GM20000 (cell line): ENCODE results near the gene UBAC2.

Experiments
- DNase-seq: peaks from one replicate; pipeline ENCODE4 v3.0.0; 2012; ENCODE audit warnings: low spot score
- CTCF ChIP-seq: IDR thresholded peaks from 2 replicates; pipeline ENCODE4 v1.5.1; 2012; ENCODE audit warnings: mild to moderate bottlenecking, control low read depth; ENCODE audit errors: extremely low read depth, missing control alignments

UBAC2 gene

DNA sequence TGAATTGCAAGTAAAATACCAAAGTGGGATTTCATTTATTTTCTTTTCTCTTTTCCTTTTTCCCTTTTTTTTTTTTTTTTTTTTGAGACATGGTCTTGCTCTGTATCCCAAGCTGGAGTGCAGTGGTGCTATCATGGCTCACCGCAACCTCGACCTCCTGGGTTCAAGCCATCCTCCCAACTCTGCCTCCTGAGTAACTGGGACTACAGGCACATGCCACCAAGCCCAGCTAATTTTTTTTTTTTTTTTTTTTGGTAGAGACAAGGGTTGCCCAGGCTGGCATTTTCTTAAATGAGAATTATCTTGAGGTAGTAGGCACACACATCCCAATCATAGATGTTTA lies 175.1 kb downstream of the UBAC2 start:
- TF ChIP-seq CTCF: no peak

GRCh38 chr13:99376132-99376531 lies 175.5 kb downstream of the UBAC2 start:
- DNase-seq: peak; percentile 61
- TF ChIP-seq CTCF: no peak

More for the DNA sequence above, 175.1 kb downstream of the UBAC2 start:
- DNase-seq: no peak

GRCh38 chr13:99376924-99377323 lies 176.3 kb downstream of the UBAC2 start:
- no peak for DNase-seq
- no peak for TF ChIP-seq CTCF

DNA sequence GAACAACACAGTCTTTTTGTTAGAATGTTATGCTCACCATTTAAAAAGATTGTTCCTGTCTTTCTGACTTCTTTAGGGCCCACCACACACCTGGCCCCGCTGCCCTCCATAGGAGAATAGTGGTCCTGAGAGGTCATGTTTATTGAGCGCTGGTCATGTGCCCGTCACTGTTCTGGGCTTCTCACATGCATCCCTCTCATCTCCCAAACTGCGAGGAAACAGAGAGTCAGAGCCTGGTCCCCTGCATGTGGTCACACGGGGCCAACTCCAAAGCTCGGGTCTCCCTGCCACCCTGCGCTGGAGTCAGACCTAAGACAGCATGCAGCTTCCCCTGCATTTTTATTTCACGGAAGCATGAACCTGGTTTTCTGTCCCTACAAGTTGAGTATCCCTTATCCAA lies 177.0 kb downstream of the UBAC2 start:
- no peak for TF ChIP-seq CTCF

DNA sequence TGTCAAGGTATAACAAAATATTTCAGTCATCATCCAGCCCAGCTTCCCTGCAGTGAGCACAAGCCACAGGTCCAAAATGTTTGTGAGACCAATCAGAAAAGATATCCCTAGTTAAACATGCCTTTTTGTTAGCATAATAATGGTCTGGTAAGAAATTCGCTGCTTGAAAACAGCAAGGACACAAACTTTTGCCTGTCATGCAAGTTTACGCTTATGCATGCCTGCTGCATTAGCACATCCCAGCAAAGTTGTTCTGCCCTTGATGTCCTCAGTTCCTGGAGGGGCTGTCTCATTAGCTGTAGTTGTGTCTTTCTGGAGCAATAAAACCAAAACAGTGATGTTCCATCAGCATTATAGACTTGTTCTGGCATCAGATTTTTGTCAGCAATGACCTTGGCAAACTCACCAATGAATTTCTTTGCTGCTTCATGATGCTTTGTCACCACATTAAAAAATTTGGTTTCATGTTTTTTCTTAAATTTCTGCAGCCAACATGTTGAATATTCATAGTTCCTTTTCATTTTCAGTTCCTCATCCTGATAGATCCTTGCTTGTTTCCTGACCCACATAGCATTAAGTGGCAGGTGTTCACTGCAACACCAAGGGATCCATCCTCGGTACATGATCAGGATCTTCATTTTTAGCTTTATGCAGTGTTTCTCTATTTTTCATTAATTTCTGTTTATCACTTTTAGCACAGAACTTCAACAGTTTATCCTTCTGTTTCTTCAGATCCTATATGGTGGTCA lies 178.5 kb downstream of the UBAC2 start:
- DNase-seq: no peak
- TF ChIP-seq CTCF: no peak

More for the DNA sequence above, 177.0 kb downstream of the UBAC2 start:
- no peak for DNase-seq

- no peak for DNase-seq
- TF ChIP-seq CTCF: no peak
Observed at GRCh38 chr13:99379856-99380801, 179.5 kb downstream of the UBAC2 start.

DNA sequence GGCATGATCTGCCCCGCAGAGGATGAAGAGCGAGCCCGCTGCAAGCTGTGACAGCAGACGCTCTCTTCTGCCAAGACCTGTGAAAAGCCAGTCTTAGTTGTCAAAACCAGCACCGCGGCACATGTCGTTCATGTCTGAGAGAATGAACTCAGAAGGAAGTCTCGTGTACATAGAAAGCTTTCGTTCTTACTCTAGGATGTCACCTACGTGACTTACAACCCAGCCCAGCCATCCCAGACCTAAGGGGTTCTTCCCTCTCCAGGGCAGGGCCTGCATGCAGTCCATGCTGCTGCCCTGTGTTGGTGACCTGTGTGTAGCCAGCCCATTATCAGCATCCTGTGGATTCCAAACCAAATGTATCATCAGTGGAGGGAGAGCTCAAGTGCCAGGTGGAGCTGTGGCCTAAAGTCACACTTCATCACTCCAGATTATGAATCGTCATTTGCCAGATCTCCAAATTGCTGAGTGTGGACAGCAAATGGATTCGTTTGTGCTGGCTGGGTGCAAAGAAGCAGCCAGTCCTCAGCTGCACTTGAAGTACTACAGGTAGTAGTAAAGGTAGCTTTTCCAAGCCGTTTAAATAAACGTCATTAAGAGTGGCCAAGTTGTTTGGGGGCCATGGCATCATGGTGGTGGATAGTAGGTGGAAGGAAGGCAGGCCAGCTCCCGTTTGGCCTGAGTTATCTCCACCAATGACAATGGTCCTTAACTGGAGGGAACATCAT lies 180.4 kb downstream of the UBAC2 start:
- DNase-seq: peak; percentile 67
- TF ChIP-seq CTCF: no peak
